WTC11 (cell line): ENCODE measurements around the gene BMP7. TPM values are rescaled to one million over a fixed set of nuclear protein-coding genes. Genes with fewer than 3 reads are reported as not detected.

Experiments used
- ATAC-seq: fragments of 200-7000 bp; cut with Tn5 transposase; 2 replicates; pipeline ENCODE4 v1.10.0; 2021; ENCODE audit warnings: mild to moderate bottlenecking, moderate library complexity
- CTCF ChIA-PET: fragments of 300-600 bp; sonication (Branson Sonifier 250); formaldehyde crosslinking; loops from one replicate; lab custom pipeline; 2021; ENCODE audit warnings: antibody characterized with exemption; lab: Charles Lee
- POLR2A ChIA-PET: fragments of 350-600 bp; sonication (Branson Sonifier 250); formaldehyde crosslinking; loops from one replicate; lab custom pipeline; 2021; ENCODE audit warnings: antibody characterized with exemption; lab: Charles Lee
- DNase-seq: peaks from one replicate; pipeline ENCODE4 v3.0.0; 2021; ENCODE audit warnings: low spot score
- H3K27ac Mint-ChIP-seq: 2 replicates; pipeline ENCODE4 v1.8.0; 2021; ENCODE audit warnings: mixed read lengths
- H3K27me3 Mint-ChIP-seq: 2 replicates; pipeline ENCODE4 v1.8.0; 2021; ENCODE audit warnings: low read depth, mild to moderate bottlenecking, moderate library complexity, mixed read lengths
- H3K36me3 Mint-ChIP-seq: 2 replicates; pipeline ENCODE4 v1.8.0; 2021; ENCODE audit warnings: mixed read lengths
- H3K4me1 Mint-ChIP-seq: 2 replicates; pipeline ENCODE4 v1.8.0; 2022; ENCODE audit warnings: mixed read lengths
- H3K4me3 Mint-ChIP-seq: 2 replicates; pipeline ENCODE4 v1.8.0; 2021; ENCODE audit warnings: mild to moderate bottlenecking, moderate library complexity, mixed read lengths
- H3K9me3 Mint-ChIP-seq: 2 replicates; pipeline ENCODE4 v1.8.0; 2021; ENCODE audit warnings: mixed read lengths
- CBFB ChIP-seq: sonication (generic); formaldehyde crosslinking; IDR thresholded peaks from 2 replicates; pipeline ENCODE4 v1.8.1; 2022; ENCODE audit warnings: mild to moderate bottlenecking, low read depth, missing genetic modification reagents
- E2F1 ChIP-seq: sonication (generic); formaldehyde crosslinking; IDR thresholded peaks from 2 replicates; pipeline ENCODE4 v1.8.0; 2022; ENCODE audit warnings: mild to moderate bottlenecking, missing genetic modification reagents
- E2F5 ChIP-seq: sonication (generic); formaldehyde crosslinking; IDR thresholded peaks from 2 replicates; pipeline ENCODE4 v1.8.1; 2022; ENCODE audit warnings: mild to moderate bottlenecking, moderate library complexity, missing genetic modification reagents
- ELF4 ChIP-seq: sonication (generic); formaldehyde crosslinking; IDR thresholded peaks from 2 replicates; pipeline ENCODE4 v1.8.1; 2022; ENCODE audit warnings: low read depth, mild to moderate bottlenecking, moderate library complexity, missing genetic modification reagents
- EMX1 ChIP-seq: fragments of 250-450 bp; sonication (Bioruptor Pico); IDR thresholded peaks from 2 replicates; pipeline ENCODE4 v1.8.0; 2021; ENCODE audit warnings: mild to moderate bottlenecking
- FOXJ3 ChIP-seq: sonication (generic); formaldehyde crosslinking; IDR thresholded peaks from 2 replicates; pipeline ENCODE4 v1.9.0; 2021; ENCODE audit warnings: missing genetic modification reagents, mild to moderate bottlenecking, borderline replicate concordance
- FOXK1 ChIP-seq: sonication (generic); formaldehyde crosslinking; IDR thresholded peaks from 2 replicates; pipeline ENCODE4 v1.8.0; 2022; ENCODE audit warnings: mild to moderate bottlenecking, moderate library complexity, missing genetic modification reagents
- HMGA2 ChIP-seq: fragments of 250-450 bp; sonication (Bioruptor Pico); IDR thresholded peaks from 2 replicates; pipeline ENCODE4 v1.4.0; 2021; ENCODE audit warnings: mild to moderate bottlenecking, moderate library complexity
- JAZF1 ChIP-seq: fragments of 250-450 bp; sonication (Bioruptor Pico); IDR thresholded peaks from 2 replicates; pipeline ENCODE4 v1.9.0; 2021; ENCODE audit warnings: moderate library complexity, mild to moderate bottlenecking, inconsistent platforms
- MLX ChIP-seq: sonication (generic); formaldehyde crosslinking; IDR thresholded peaks from 2 replicates; pipeline ENCODE4 v1.8.1; 2023; ENCODE audit warnings: mild to moderate bottlenecking, missing genetic modification reagents, moderate library complexity
- MYBL2 ChIP-seq: sonication (generic); formaldehyde crosslinking; IDR thresholded peaks from 2 replicates; pipeline ENCODE4 v1.8.1; 2023; ENCODE audit warnings: mild to moderate bottlenecking, moderate library complexity, missing genetic modification reagents
- NFE2L1 ChIP-seq: sonication (generic); formaldehyde crosslinking; IDR thresholded peaks from 2 replicates; pipeline ENCODE4 v1.8.1; 2023; ENCODE audit warnings: missing genetic modification reagents
- NR1H2 ChIP-seq: sonication (generic); formaldehyde crosslinking; IDR thresholded peaks from 2 replicates; pipeline ENCODE4 v1.9.0; 2021; ENCODE audit warnings: mild to moderate bottlenecking, moderate library complexity, missing genetic modification reagents
- NR2C2 ChIP-seq: sonication (generic); formaldehyde crosslinking; IDR thresholded peaks from 2 replicates; pipeline ENCODE4 v1.8.0; 2022; ENCODE audit warnings: mild to moderate bottlenecking, missing genetic modification reagents
- NR3C1 ChIP-seq: sonication (generic); formaldehyde crosslinking; conservative IDR thresholded peaks from 2 replicates; pipeline ENCODE4 v1.8.1; 2023; ENCODE audit warnings: low read depth, mild to moderate bottlenecking, missing genetic modification reagents
- OVOL2 ChIP-seq: fragments of 250-450 bp; sonication (Bioruptor Pico); IDR thresholded peaks from 2 replicates; pipeline ENCODE4 v1.9.0; 2021; ENCODE audit warnings: mild to moderate bottlenecking, borderline replicate concordance
- RORB ChIP-seq: fragments of 250-450 bp; sonication (Bioruptor Pico); IDR thresholded peaks from 2 replicates; pipeline ENCODE4 v1.9.0; 2021; ENCODE audit warnings: mild to moderate bottlenecking
- TCF7 ChIP-seq: sonication (generic); formaldehyde crosslinking; IDR thresholded peaks from 2 replicates; pipeline ENCODE4 v1.8.0; 2022; ENCODE audit warnings: mild to moderate bottlenecking, low read depth, missing genetic modification reagents, moderate library complexity
- ZNF219 ChIP-seq: sonication (generic); formaldehyde crosslinking; IDR thresholded peaks from 2 replicates; pipeline ENCODE4 v1.8.0; 2023; ENCODE audit warnings: missing genetic modification reagents, mild to moderate bottlenecking, borderline replicate concordance
- ZNF232 ChIP-seq: sonication (generic); formaldehyde crosslinking; IDR thresholded peaks from 2 replicates; pipeline ENCODE4 v1.8.0; 2022; ENCODE audit warnings: mild to moderate bottlenecking, missing genetic modification reagents
- ZNF281 ChIP-seq: sonication (generic); formaldehyde crosslinking; IDR thresholded peaks from 2 replicates; pipeline ENCODE4 v1.8.0; 2023; ENCODE audit warnings: mild to moderate bottlenecking, missing genetic modification reagents
- total RNA-seq: library from RNA; stranded (reverse); gene quantifications from 3 replicates; pipeline ENCODE4 v1.2.3, GENCODE V29; 2021
- TF ChIP-seq, protein P1 (sequence below): sonication (generic); formaldehyde crosslinking; IDR thresholded peaks from 2 replicates; pipeline ENCODE4 v1.8.0; 2022; ENCODE audit warnings: mild to moderate bottlenecking, missing genetic modification reagents
- TF ChIP-seq, protein P2 (sequence below): fragments of 250-450 bp; sonication (Bioruptor Pico); conservative IDR thresholded peaks from 2 replicates; pipeline ENCODE4 v1.9.0; 2021; ENCODE audit warnings: mild to moderate bottlenecking
- TF ChIP-seq, protein P3 (sequence below): fragments of 250-450 bp; sonication (Bioruptor Pico); IDR thresholded peaks from 2 replicates; pipeline ENCODE4 v1.8.0; 2021; ENCODE audit warnings: mild to moderate bottlenecking

Gene BMP7
- total RNA-seq, 1 experiment from 2014 or later: 40.7 TPM

DNA sequence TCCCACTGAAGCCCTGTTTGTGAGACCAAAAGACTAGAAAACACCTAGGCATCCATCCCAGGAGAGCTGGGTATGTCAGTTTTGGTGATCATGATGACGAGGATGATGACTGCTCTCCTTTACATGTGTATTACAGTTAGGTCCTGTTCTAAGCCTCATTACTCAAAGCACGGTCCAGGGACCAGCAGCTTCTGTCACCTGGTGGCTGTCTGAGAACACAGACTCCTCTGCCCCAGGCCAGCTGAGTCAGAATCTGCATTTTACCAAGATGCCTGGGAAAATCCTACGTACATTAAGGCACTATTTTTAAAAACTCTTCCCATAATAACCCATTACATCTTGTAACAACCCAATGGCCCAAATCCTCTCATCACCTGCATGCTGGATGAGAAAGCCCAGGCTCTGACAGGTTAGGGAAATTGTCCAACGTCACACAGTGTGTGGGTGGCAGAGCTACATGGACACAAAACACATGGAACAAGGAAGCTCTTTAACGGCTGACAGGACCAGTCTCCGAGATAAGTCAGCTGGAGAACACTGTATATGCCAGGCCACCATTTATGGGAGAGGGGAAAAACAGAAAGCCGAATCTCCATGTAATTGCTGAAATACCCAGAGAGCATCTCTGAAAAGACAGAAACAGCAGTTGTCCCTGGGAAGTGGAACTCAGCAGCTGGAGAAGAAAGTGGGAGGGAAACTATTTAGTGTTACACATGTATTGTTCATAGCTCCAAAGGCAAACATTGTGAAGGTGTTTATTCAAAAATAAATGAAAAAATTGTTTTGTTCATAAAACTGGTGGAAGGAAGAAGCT is 65.4 kb downstream of the BMP7 start:
- Mint-ChIP-seq H3K9me3 (no peaks in the 10 kb centered on the region), H3K27me3 (no peaks in the 10 kb centered on the region), H3K36me3 (peaks cover 6% of the 10 kb centered on the region), H3K4me3 (no peak overlapping the region), H3K4me1 (peaks cover 19% of the 10 kb centered on the region), H3K27ac (no peak overlapping the region)
- ATAC-seq: no peak
- no peak for TF ChIP-seq EMX1
- TF ChIP-seq MLX (CRISPR knock-in tag): no peak
- no peak for TF ChIP-seq ELF4 (CRISPR knock-in tag)
- TF ChIP-seq NR3C1 (CRISPR knock-in tag): no peak
- no peak for TF ChIP-seq ZNF219 (CRISPR knock-in tag)
- no peak for TF ChIP-seq MYBL2
- TF ChIP-seq ZNF232 (CRISPR knock-in tag): no peak
- no peak for TF ChIP-seq FOXK1 (CRISPR knock-in tag)
- no peak for TF ChIP-seq E2F5 (CRISPR knock-in tag)
- no peak for TF ChIP-seq RORB
- no peak for TF ChIP-seq TCF7 (CRISPR knock-in tag)
- TF ChIP-seq, protein P1, sequence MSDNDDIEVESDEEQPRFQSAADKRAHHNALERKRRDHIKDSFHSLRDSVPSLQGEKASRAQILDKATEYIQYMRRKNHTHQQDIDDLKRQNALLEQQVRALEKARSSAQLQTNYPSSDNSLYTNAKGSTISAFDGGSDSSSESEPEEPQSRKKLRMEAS (CRISPR knock-in tag): no peak
- TF ChIP-seq NR1H2: no peak
- no peak for TF ChIP-seq JAZF1 (CRISPR knock-in tag)
- TF ChIP-seq NFE2L1: no peak
- TF ChIP-seq, protein P2, sequence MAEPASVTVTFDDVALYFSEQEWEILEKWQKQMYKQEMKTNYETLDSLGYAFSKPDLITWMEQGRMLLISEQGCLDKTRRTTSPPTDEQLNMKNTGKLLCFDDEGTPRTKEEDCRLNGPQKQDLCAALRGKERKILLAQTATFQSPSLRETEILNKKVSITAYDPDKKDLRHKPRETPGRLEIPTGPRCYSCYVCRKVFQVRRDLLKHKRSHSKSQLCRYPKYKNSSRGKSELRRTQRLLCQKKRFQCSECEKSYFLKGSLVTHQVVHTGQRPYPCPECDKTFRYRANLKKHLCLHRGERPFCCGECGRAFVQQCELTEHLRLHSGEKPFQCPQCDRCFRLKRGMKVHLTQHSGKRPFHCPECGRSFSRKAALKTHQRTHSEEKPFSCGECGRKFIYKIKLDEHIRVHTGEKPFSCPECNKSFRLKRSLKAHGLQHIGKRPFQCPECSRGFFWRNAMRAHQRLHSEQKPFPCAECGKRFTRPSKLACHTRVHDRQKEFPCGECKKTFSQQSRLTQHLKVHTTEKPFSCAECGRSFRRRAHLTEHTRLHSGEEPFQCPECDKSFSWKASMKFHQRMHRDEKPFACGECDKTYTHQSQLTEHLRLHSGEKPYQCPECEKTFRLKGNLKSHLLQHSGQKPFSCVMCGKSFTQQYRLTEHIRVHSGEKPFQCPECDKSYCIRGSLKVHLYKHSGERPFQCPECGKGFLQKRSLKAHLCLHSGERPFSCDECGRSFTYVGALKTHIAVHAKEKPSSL: no peak
- TF ChIP-seq CBFB (CRISPR knock-in tag): no peak
- TF ChIP-seq OVOL2 (CRISPR knock-in tag): no peak
- POLR2A ChIA-PET: interaction anchor here (0.8 to 1.3 kb wide), 2 partner anchors 11 to 629 kb away, joined by 3 read pairs; no protein-coding TSS in a partner anchor
- CTCF ChIA-PET: no interaction called here
- DNase-seq: no peak

- Mint-ChIP-seq H3K27ac (no peak overlapping the region), H3K27me3 (no peaks in the 10 kb centered on the region), H3K36me3 (peaks cover 5% of the 10 kb centered on the region; the same call in 1 of the 2 replicates), H3K4me1 (peaks cover 19% of the 10 kb centered on the region), H3K4me3 (no peak overlapping the region), H3K9me3 (no peaks in the 10 kb centered on the region)
- ATAC-seq (no peak), DNase-seq (no peak)
- CTCF ChIA-PET: no interaction called here
- POLR2A ChIA-PET: no interaction called here
- TF ChIP-seq ZNF281 (CRISPR knock-in tag): no peak
- no peak for TF ChIP-seq E2F1 (CRISPR knock-in tag)
- TF ChIP-seq FOXJ3 (CRISPR knock-in tag): no peak
- TF ChIP-seq HMGA2 (CRISPR knock-in tag): no peak
- TF ChIP-seq, protein P3, sequence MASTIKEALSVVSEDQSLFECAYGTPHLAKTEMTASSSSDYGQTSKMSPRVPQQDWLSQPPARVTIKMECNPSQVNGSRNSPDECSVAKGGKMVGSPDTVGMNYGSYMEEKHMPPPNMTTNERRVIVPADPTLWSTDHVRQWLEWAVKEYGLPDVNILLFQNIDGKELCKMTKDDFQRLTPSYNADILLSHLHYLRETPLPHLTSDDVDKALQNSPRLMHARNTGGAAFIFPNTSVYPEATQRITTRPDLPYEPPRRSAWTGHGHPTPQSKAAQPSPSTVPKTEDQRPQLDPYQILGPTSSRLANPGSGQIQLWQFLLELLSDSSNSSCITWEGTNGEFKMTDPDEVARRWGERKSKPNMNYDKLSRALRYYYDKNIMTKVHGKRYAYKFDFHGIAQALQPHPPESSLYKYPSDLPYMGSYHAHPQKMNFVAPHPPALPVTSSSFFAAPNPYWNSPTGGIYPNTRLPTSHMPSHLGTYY (CRISPR knock-in tag): no peak
- no peak for TF ChIP-seq NR2C2
Observed at GRCh38 chr20:57199656-57200405, 66.6 kb downstream of the BMP7 start.
